GM18517 (cell line): ENCODE data around the gene RASGRP1.

Source experiments
- ATAC-seq: cut with Tn5 transposase; IDR thresholded peaks from one replicate; pipeline ENCODE4 v1.9.1; 2021; ENCODE audit warnings: mild to moderate bottlenecking, moderate library complexity; ENCODE audit not compliant: unreplicated experiment

RASGRP1 gene

GRCh38 chr15:38508647-38509046 is 56.0 kb downstream of the RASGRP1 start:
- ATAC-seq, result no peak

DNA sequence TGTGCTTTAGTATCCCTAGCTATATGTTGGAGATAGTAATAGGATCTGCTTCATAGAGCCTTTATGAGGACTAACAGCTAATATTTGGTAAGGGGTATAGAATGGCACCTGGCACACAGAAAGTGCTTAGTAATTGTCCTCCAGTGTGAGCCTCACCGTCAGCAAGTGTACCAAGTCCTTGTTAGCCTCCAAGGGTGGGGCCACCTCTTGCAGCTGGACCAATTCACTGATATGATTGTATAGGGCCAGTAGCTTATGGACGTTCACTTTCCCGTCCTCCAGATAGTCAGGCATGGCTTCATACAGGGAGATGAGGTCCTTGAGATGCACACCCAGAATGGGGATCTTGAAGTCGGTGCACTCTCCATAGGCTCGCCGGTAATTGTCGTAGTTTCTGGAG is 57.0 kb downstream of the RASGRP1 start:
- ATAC-seq, result no peak

DNA sequence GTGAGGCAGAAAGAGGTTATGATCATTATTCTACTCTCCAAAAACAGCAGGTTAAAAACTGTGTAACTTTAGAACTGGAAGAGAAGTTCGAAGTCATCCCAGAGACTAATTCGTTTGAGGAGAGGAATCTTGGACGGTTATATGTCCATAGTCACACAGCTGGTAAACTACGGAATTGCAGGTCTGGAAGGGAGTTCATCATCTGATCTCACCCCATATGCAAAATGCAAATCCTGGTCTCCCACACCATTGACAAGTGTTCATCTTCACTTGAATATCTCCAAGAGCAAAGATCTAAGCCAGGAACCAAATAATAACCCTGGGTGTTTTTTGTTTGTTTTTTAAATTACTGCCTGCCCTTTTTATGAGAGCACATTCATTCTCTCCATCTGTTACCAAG is 57.6 kb downstream of the RASGRP1 start:
- ATAC-seq, result no peak

DNA sequence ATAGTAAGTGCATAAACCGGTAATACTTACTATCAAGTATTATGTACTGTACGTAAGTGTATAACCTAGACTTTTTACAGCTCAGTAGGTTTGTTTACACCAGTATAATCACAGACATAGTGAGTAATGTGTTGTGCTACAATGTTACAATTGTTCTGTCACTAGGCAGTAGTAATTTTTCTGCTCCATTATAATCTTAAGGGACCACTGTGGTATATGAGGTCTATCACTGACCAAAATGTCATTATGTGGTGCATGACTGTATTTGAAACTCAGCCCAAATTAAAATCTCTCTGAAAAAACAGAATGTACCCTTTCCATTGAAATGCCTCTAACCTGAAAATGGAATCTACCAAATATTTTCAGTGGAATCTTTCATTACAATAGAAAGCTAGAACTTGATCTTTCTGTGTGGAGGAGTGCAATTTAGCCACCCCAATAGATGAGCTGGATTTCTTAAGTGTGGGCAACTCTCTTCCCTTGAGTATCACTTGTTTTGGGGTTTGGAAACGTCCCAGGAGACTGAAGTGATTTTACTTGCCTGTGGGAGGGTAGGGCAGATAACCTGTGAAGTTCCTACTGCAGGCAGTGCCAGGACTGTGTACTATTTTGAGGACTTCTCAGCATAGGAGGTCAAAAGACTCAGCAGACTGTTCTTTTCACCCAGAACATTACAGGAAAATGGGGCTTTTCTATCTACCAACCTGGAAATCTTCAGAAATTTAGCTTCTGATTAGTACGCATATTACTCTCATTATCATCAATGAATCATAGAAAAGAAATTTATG is 59.7 kb downstream of the RASGRP1 start:
- ATAC-seq, result no peak

DNA sequence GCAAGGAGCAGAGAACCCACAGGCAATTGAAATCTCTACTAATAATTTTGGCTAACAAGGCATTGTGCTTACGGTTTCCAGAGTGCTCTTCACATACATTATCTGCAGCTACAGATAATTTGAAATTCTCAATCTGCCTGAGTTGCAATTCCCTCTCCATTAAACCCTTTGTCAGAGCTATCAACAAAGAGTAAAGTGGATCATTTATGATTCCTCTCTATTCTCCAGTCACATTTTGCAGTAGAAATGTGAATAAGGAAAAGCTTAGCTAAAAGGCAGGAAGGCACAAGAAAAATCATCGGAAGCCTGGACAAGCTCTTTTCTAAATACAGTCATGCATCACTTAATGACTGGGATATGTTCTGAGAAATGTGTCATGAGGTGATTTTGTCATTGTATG is 61.1 kb downstream of the RASGRP1 start:
- ATAC-seq, result no peak

GRCh38 chr15:38499651-38500050 is 65.0 kb downstream of the RASGRP1 start:
- no peak for ATAC-seq

DNA sequence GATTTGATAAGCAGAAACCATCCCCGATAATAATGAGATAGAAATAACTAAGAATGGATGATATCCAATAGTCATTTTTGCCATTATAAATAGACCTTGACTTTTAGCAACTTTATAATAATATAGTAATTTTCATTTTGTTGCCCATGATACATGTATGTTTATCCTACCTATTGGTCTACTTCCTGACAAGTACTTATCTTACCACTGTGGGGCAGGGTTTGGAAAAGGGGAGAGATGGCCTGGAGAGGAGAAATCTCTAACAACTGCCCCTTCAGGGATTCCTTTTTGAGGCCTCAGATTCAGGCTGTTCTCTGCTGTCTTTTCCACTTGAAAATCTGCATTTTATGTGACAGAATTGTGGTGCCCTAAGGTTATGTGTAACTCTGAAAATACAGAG is 68.5 kb downstream of the RASGRP1 start:
- ATAC-seq, result no peak

DNA sequence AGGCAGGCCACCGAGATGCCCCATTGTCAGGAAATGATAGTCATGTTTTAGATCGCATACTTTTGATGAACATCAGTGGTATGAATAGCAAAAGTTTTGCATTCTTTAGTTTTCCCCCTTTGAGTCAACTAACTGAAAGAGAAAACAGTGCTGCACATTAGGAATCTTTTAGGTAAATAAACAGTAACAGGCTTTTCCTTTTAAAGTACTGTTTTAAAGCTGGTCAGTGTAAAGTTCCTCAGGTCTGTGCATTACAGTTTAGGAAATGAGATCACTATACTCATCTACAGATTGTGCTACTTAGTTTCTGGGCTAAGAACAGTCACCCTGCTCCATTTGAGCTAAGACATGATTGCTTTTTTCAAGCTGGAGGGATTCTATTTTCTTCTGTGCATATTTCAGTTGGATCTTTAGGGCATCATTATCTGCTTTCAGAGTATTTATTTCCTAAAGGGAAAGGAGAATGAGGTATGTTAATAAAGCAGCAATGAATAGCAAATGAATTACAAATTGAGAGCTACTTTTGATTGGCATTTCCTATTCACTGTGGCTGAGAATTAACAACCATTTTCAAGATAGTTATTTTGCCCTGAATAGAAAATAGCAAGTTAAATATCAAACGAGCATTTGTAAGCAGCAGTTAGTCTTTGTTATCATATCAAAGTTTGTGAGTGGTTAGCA is 74.2 kb downstream of the RASGRP1 start:
- no peak for ATAC-seq

DNA sequence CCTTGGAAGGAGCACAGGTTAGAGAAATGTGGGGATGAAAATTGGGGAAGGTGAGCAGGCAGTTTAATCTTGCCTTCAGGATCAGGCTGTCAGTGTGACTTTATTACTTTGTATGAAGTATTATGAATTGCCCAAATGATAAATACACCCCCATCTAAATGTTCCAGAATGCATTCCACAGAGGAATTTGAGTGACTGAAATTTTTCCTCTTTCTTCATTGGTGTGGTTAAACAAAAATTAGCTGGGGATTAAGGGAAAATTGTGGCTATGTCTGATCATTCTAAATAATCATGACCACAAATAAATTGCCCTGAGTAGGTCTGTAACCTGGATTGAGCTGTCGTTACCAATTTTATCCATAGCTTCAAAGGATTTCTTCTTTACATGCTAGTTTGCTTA is 77.2 kb downstream of the RASGRP1 start:
- no peak for ATAC-seq

DNA sequence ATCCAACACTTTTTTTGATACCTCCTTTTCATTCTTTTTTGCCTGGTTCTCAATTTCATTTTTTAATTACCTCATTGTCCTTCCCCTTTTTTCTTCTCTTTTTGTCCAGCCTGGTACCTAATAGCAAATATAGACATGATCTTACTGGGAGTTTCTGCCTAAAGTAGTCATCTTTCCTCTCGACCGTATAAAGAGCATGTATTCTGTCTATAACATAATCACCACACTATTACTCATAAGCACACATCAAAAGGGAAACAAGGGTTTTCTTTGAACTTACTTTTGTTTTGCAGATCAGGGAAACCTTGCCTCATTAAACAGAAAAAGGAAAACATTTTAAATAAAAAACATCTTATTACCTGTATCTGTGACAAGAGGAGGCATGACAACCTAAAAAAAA is 77.7 kb downstream of the RASGRP1 start:
- ATAC-seq, result no peak

GRCh38 chr15:38482572-38482971 is 82.0 kb downstream of the RASGRP1 start:
- no peak for ATAC-seq

DNA sequence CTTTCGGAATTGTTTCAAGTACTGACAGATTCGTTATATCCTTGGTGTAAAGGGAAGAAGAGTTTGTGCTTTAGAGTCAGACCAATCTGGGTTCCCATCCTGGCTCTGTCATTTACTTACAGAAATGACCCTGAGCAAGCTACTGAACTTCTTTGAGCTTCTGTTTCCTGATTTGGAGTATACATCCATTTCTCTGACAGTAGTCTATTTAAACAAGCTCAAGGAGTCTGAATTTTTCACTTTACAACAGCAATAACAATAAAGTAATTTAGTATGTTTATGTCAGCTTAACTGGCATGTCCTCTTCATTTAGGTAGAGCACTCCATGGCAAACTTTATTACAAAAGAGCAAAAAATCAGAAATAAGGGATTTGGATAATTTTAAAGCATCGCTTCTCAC is 82.9 kb downstream of the RASGRP1 start:
- ATAC-seq, result no peak

DNA sequence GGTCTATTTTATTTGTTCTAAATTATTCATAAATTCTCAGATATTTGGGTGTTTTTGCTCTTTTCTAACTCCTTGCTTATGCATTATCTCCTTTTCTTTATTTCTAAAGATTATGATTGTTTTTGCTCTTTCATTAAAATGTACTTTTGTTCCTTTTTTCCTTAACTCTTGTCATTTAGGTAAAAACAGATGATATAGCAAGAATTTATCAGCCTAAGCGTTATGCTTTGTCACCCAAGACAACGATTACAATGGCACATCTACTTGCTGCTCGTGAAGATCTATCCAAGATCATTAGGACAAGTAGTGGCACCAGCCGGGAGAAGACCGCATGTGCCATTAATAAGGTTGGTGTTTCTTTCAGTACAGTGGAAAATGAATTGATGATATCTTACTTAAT is 83.5 kb downstream of the RASGRP1 start:
- ATAC-seq, result no peak

GRCh38 chr15:38479756-38480155 is 84.9 kb downstream of the RASGRP1 start:
- ATAC-seq, result no peak

DNA sequence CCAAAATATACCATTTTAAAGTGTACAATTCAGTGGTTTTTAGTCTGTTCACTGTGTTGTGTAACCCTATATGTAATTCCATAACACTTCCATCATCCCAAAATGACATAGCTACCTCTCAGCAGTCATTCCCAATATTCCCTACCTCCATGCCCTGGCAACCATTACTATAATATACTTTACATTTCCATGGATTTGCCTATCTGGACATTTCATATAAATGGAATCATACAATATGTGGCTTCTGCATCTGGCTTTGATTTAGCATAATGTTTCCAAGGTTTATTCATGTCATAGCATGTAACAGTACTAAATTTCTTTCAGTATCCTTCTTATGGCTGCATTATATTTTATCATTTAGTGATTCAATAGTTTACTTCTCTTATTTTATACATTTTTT is 85.3 kb downstream of the RASGRP1 start:
- no peak for ATAC-seq

DNA sequence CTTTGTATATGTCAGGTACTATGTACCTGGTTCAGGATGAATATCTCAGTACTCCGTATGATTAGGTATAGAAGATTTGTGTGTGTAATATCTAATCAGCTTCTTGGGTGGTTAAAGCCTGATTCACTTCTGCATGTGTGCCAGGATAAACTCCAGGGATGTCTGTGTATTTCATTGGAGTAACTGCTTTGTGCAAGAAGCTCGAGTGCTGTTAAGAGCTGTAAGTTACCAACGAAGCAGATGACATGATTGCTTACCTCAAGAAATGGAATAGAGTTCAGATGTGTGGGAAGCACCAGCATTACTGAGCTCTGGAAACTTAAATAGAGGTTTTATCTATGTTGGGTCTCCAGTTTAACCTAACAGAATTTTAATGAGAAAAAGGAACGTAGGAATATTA is 87.0 kb downstream of the RASGRP1 start:
- no peak for ATAC-seq

- ATAC-seq, result no peak
Observed at GRCh38 chr15:38476120-38476519, 88.5 kb downstream of the RASGRP1 start.

GRCh38 chr15:38475361-38475760 is 89.3 kb downstream of the RASGRP1 start:
- ATAC-seq, result no peak

GRCh38 chr15:38474155-38474757 is 90.4 kb downstream of the RASGRP1 start:
- peak; percentile 97 for ATAC-seq

DNA sequence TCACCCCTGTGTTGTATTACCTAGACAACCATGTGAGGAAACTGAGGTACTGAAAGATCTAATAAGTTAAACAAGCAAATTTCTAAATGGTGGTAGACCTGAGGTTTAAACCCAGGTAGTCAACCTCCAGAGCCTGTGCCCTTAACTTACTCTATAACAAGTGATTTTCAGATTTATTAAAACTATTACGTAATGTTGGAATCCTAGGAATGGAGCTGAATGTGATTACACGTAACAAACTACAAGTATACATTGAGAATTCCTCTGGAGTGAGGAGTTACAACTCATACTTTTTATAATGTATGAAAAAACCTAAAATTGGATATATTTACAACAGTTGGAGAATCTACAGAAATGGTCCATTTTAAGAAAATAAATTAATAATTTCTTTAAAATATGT is 92.6 kb downstream of the RASGRP1 start:
- no peak for ATAC-seq

- ATAC-seq, result no peak
Observed at GRCh38 chr15:38470816-38471215, 93.8 kb downstream of the RASGRP1 start.

GRCh38 chr15:38464675-38465074 is 99.9 kb downstream of the RASGRP1 start:
- ATAC-seq, result no peak
